HepG2 (cell line): ENCODE data around the gene RNF4. TPM values are rescaled to one million over a fixed set of nuclear protein-coding genes. Genes with fewer than 3 reads are reported as not detected.
A peak's percentile ranks its signal among the peaks of the same experiment; 100 is the strongest.
"Not testable (repeated sequence)": the region's sequence is repeated elsewhere in the genome, so short reads cannot be mapped to it uniquely, and the experiment has no call there.

Experiments used
- CREM ChIP-seq, 2 experiments: sonication (generic) in 1 of 2; formaldehyde crosslinking in 1 of 2; IDR thresholded peaks; 2 replicates each; pipeline versions ENCODE4 v1.4.0 to v1.6.1; 2016 to 2020; ENCODE audit warnings: antibody characterized with exemption in 1 of 2, mild to moderate bottlenecking in 1 of 2, missing genetic modification reagents in 1 of 2
- MIXL1 ChIP-seq: IDR thresholded peaks from 2 replicates; pipeline ENCODE4 v1.6.1; 2016
- PHF21A ChIP-seq: sonication (generic); formaldehyde crosslinking; IDR thresholded peaks from 2 replicates; pipeline ENCODE4 v1.5.0; 2020; ENCODE audit warnings: mild to moderate bottlenecking, missing genetic modification reagents
- SOX13 ChIP-seq, 3 experiments: fragments of 450-650 bp in 1 of 3; sonication (generic) in 1 of 3; formaldehyde crosslinking in 1 of 3; IDR thresholded peaks in 2 of 3; conservative IDR thresholded peaks in 1 of 3; 2 replicates each; pipeline versions ENCODE4 v1.5.0 to v1.6.1; 2016 to 2020; ENCODE audit warnings: antibody characterized with exemption in 1 of 3, mild to moderate bottlenecking in 1 of 3, missing compliant biosample characterization in 1 of 3, missing genetic modification reagents in 1 of 3, moderate library complexity in 1 of 3
- SOX6 ChIP-seq, 2 experiments: fragments of 450-650 bp in 1 of 2; sonication (generic) in 1 of 2; formaldehyde crosslinking in 1 of 2; IDR thresholded peaks; 2 replicates each; pipeline versions ENCODE4 v1.4.0 to v1.6.1; 2017 to 2020; ENCODE audit warnings: antibody characterized with exemption in 1 of 2, mild to moderate bottlenecking in 1 of 2, missing genetic modification reagents in 1 of 2
- ZBTB7B ChIP-seq: sonication (generic); formaldehyde crosslinking; IDR thresholded peaks from 2 replicates; pipeline ENCODE4 v1.4.0; 2020; ENCODE audit warnings: missing genetic modification reagents
- ZSCAN25 ChIP-seq: sonication (generic); formaldehyde crosslinking; IDR thresholded peaks from 2 replicates; pipeline ENCODE4 v1.8.0; 2022; ENCODE audit warnings: mild to moderate bottlenecking, missing genetic modification reagents
- polyA plus RNA-seq, 8 experiments: library from polyadenylated mRNA; depleted of rRNA in 3 of 8; stranded (reverse) in 7 of 8; unstranded in 1 of 8; fragments of >200 nt; fragmentation: Illumina TruSeq in 4 of 8; extraction: Trizol in 4 of 8; gene quantifications; 2 replicates each; pipeline versions ENCODE4 v1.2.1 to v1.2.3, GENCODE V29; 2011 to 2016; ENCODE audit warnings: low read depth in 4 of 8, missing spikeins in 1 of 8, mixed read lengths in 1 of 8; ENCODE audit not compliant: insufficient read depth in 1 of 8
- total RNA-seq, 5 experiments: library from RNA; depleted of rRNA; stranded (reverse); fragments of >200 nt; fragmentation: Illumina TruSeq; extraction: Trizol; gene quantifications; 2 replicates each; pipeline ENCODE4 v1.2.3, GENCODE V29; 2016; ENCODE audit warnings: low read depth in 1 of 5
- TF ChIP-seq, protein P1 (sequence below), 2 experiments: sonication (generic) in 1 of 2; formaldehyde crosslinking in 1 of 2; IDR thresholded peaks; 2 replicates each; pipeline versions ENCODE4 v1.4.0 to v1.6.1; 2016 to 2020; ENCODE audit warnings: borderline replicate concordance in 1 of 2, low read depth in 1 of 2, mild to moderate bottlenecking in 1 of 2, missing genetic modification reagents in 1 of 2
- TF ChIP-seq, protein P2 (sequence below): sonication (generic); formaldehyde crosslinking; IDR thresholded peaks from 2 replicates; pipeline ENCODE4 v1.8.0; 2022; ENCODE audit warnings: mild to moderate bottlenecking, missing genetic modification reagents; ENCODE audit not compliant: insufficient replicate concordance

RNF4 gene
- total and polyA plus RNA-seq, 2 of the 13 experiments (the other 11 are each of a cell fraction or from before 2014, with no cell fraction given) = 38.1 to 45.1 TPM

DNA sequence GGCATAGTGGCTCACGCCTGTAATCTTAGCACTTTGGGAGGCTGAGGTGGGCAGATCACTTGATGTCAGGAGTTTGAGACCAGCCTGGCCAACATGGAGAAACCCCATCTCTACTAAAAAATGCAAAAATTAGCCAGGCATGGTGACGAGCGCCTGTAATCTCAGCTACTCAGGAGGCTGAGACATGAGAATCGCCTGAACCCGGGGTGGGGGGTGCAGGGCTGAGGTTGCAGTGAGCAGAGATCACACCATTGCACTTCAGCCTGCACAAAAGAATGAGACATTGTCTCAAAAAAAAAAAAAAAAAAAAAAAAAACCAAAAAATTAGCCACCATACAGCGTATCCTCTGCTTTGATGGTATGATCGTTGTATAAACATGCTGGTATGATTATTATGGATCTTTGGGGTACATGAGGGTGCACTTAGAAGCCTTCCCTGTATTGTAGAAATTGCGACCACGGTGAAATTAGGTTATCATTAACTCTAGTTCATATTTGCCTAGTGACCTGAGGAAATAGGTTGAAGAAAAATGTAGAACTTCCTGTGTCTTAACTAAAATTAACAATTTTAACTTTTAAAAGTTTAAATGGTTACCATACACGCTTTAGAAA lies 74.8 kb downstream of the RNF4 start (continued):
- 0 out of 2 replicates have a peak, but pooled peaks have one; percentile 36 for TF ChIP-seq CREM (IDR thresholded peaks at IDR 0.05)
- TF ChIP-seq CREM (CRISPR knock-in tag; IDR thresholded peaks at IDR 0.05); SOX6 (IDR thresholded peaks at IDR 0.05); SOX13 (IDR thresholded peaks at IDR 0.05): not testable (repeated sequence)
- peak; percentile 42; the same call in 1 of the 2 replicates for TF ChIP-seq MIXL1 (CRISPR knock-in tag)
- peak; percentile 62 for TF ChIP-seq PHF21A (CRISPR knock-in tag)
- TF ChIP-seq, protein P1, sequence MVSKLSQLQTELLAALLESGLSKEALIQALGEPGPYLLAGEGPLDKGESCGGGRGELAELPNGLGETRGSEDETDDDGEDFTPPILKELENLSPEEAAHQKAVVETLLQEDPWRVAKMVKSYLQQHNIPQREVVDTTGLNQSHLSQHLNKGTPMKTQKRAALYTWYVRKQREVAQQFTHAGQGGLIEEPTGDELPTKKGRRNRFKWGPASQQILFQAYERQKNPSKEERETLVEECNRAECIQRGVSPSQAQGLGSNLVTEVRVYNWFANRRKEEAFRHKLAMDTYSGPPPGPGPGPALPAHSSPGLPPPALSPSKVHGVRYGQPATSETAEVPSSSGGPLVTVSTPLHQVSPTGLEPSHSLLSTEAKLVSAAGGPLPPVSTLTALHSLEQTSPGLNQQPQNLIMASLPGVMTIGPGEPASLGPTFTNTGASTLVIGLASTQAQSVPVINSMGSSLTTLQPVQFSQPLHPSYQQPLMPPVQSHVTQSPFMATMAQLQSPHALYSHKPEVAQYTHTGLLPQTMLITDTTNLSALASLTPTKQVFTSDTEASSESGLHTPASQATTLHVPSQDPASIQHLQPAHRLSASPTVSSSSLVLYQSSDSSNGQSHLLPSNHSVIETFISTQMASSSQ (IDR thresholded peaks at IDR 0.05; ENCODE audit: low read depth) = peak; percentile 73
- TF ChIP-seq, protein P1 (CRISPR knock-in tag; IDR thresholded peaks at IDR 0.05; ENCODE audit: borderline replicate concordance) = not testable (repeated sequence)
- TF ChIP-seq ZBTB7B (CRISPR knock-in tag) = 0 out of 2 replicates have a peak, but pooled peaks have one; percentile 48
- TF ChIP-seq, protein P2, sequence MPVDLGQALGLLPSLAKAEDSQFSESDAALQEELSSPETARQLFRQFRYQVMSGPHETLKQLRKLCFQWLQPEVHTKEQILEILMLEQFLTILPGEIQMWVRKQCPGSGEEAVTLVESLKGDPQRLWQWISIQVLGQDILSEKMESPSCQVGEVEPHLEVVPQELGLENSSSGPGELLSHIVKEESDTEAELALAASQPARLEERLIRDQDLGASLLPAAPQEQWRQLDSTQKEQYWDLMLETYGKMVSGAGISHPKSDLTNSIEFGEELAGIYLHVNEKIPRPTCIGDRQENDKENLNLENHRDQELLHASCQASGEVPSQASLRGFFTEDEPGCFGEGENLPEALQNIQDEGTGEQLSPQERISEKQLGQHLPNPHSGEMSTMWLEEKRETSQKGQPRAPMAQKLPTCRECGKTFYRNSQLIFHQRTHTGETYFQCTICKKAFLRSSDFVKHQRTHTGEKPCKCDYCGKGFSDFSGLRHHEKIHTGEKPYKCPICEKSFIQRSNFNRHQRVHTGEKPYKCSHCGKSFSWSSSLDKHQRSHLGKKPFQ = peak; percentile 47
- peak; percentile 49; the same call in 1 of the 2 replicates for TF ChIP-seq SOX6 (CRISPR knock-in tag; IDR thresholded peaks at IDR 0.05)
- TF ChIP-seq ZSCAN25 (CRISPR knock-in tag) = peak; percentile 63; the same call in 1 of the 2 replicates
- TF ChIP-seq SOX13 (CRISPR knock-in tag; conservative IDR thresholded peaks at IDR 0.05 in 1 of 2, IDR thresholded peaks at IDR 0.05 in 1 of 2) = peak in 1 of 2 experiments; percentile 18; a peak in 1 of 4 replicates
